ENCODE data around the gene CADM3.

- TF ChIP-seq, protein P1, sequence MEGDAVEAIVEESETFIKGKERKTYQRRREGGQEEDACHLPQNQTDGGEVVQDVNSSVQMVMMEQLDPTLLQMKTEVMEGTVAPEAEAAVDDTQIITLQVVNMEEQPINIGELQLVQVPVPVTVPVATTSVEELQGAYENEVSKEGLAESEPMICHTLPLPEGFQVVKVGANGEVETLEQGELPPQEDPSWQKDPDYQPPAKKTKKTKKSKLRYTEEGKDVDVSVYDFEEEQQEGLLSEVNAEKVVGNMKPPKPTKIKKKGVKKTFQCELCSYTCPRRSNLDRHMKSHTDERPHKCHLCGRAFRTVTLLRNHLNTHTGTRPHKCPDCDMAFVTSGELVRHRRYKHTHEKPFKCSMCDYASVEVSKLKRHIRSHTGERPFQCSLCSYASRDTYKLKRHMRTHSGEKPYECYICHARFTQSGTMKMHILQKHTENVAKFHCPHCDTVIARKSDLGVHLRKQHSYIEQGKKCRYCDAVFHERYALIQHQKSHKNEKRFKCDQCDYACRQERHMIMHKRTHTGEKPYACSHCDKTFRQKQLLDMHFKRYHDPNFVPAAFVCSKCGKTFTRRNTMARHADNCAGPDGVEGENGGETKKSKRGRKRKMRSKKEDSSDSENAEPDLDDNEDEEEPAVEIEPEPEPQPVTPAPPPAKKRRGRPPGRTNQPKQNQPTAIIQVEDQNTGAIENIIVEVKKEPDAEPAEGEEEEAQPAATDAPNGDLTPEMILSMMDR (IDR thresholded peaks at IDR 0.05) = no peak
- TF ChIP-seq POLR2A (IDR thresholded peaks at IDR 0.05) = no peak
Observed at GRCh38 chr1:159123587-159123986, 47.8 kb upstream of the CADM3 start.

All from thyroid gland (tissue), 4 donors.